Ishikawa (cell line): ENCODE measurements around the gene ZMYND19.

Source experiments
- CREB1 ChIP-seq: IDR thresholded peaks from 2 replicates; pipeline ENCODE4 v1.6.1; 2012; ENCODE audit warnings: low read depth
- EGR1 ChIP-seq: IDR thresholded peaks from 2 replicates; pipeline ENCODE4 v1.6.1; 2012
- EP300 ChIP-seq: IDR thresholded peaks from 2 replicates; pipeline ENCODE4 v1.6.1; 2012; ENCODE audit warnings: borderline replicate concordance
- FOXM1 ChIP-seq: IDR thresholded peaks from 2 replicates; pipeline ENCODE4 v1.6.1; 2012; ENCODE audit warnings: low read depth, borderline replicate concordance
- MAX ChIP-seq: IDR thresholded peaks from 2 replicates; pipeline ENCODE4 v1.6.1; 2012
- NFIC ChIP-seq: IDR thresholded peaks from 2 replicates; pipeline ENCODE4 v1.6.1; 2012
- RAD21 ChIP-seq: IDR thresholded peaks from 2 replicates; pipeline ENCODE4 v1.6.1; 2012; ENCODE audit warnings: low read depth
- TAF1 ChIP-seq: IDR thresholded peaks from 2 replicates; pipeline ENCODE4 v1.6.1; 2012; ENCODE audit warnings: low read depth, mild to moderate bottlenecking
- YY1 ChIP-seq: IDR thresholded peaks from 2 replicates; pipeline ENCODE4 v1.6.1; 2012; ENCODE audit warnings: low read depth
- ZBTB7A ChIP-seq: IDR thresholded peaks from 2 replicates; pipeline ENCODE4 v1.6.1; 2012; ENCODE audit warnings: low read depth
- TF ChIP-seq, protein P1 (sequence below): IDR thresholded peaks from 2 replicates; pipeline ENCODE4 v1.6.1; 2012

DNA sequence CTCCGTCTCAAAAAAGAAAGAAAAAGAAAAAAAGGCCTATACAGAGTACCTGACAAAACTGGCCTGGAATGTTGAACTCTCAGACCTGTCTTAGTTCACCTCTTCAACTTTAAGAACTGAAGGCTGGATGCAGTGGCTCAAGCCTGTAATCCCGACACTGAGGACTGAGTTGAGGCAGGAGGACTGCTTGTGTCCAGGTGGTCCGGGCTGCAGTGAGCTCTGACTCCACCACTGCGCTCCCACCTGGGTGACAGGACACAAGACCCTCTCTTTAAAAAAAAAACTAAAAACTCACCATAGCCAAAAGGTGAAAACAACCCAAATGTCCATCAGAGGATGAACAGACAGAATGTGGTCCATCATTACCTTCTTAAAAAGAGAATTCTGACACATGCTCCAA, 32.2 kb downstream of the ZMYND19 start:
- TF ChIP-seq EP300 (no peak), MAX (no peak), YY1 (no peak), RAD21 (no peak), FOXM1 (no peak), TAF1 (no peak), EGR1 (no peak), CREB1 (no peak), NFIC (no peak), ZBTB7A (no peak)
- TF ChIP-seq, protein P1, sequence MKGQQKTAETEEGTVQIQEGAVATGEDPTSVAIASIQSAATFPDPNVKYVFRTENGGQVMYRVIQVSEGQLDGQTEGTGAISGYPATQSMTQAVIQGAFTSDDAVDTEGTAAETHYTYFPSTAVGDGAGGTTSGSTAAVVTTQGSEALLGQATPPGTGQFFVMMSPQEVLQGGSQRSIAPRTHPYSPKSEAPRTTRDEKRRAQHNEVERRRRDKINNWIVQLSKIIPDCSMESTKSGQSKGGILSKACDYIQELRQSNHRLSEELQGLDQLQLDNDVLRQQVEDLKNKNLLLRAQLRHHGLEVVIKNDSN, result no peak
